ENCODE measurements around the gene MTUS2. TPM values are rescaled to one million over a fixed set of nuclear protein-coding genes. Genes with fewer than 3 reads are reported as not detected.

The MTUS2 gene
- total and polyA plus RNA-seq, 9 of the 15 experiments (the other 6 are each of a cell fraction or from before 2014, with no cell fraction given): 0.01 to 0.28 (median 0.06) TPM; not detected in 1

DNA sequence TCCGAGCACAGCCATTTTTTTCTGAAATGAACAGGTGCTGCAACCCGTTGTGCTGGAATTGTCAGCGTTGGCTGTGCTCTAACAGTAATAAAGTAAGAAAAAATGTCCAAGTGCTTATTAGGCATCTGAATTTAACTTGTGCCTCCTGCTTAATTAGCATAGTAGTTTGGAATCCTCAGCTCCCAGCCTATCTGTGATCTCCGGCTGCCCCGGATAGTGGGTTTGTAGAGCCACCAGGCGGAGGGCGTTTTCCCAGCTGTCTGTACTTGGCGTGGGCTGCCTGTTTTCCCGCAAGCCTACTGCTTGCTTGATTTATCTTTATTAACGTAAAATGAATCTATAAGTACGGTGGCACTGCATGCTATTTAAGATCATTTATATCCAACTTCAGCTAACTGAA, 137.9 kb downstream of the MTUS2 start (continued):
- TF ChIP-seq, protein P1, sequence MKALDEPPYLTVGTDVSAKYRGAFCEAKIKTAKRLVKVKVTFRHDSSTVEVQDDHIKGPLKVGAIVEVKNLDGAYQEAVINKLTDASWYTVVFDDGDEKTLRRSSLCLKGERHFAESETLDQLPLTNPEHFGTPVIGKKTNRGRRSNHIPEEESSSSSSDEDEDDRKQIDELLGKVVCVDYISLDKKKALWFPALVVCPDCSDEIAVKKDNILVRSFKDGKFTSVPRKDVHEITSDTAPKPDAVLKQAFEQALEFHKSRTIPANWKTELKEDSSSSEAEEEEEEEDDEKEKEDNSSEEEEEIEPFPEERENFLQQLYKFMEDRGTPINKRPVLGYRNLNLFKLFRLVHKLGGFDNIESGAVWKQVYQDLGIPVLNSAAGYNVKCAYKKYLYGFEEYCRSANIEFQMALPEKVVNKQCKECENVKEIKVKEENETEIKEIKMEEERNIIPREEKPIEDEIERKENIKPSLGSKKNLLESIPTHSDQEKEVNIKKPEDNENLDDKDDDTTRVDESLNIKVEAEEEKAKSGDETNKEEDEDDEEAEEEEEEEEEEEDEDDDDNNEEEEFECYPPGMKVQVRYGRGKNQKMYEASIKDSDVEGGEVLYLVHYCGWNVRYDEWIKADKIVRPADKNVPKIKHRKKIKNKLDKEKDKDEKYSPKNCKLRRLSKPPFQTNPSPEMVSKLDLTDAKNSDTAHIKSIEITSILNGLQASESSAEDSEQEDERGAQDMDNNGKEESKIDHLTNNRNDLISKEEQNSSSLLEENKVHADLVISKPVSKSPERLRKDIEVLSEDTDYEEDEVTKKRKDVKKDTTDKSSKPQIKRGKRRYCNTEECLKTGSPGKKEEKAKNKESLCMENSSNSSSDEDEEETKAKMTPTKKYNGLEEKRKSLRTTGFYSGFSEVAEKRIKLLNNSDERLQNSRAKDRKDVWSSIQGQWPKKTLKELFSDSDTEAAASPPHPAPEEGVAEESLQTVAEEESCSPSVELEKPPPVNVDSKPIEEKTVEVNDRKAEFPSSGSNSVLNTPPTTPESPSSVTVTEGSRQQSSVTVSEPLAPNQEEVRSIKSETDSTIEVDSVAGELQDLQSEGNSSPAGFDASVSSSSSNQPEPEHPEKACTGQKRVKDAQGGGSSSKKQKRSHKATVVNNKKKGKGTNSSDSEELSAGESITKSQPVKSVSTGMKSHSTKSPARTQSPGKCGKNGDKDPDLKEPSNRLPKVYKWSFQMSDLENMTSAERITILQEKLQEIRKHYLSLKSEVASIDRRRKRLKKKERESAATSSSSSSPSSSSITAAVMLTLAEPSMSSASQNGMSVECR (CRISPR knock-in tag; IDR thresholded peaks at IDR 0.05): no peak
- TF ChIP-seq SMARCB1 (IDR thresholded peaks at IDR 0.05; ENCODE audit: insufficient read length, low read depth): no peak

GRCh38 chr13:28958441-28958840, 138.3 kb downstream of the MTUS2 start:
- Histone ChIP-seq H2AFZ (ENCODE audit: low read depth, low read length) (no peak overlapping the region), H3K27me3 (ENCODE audit: control insufficient read depth in 2 of 2, insufficient read depth in 2 of 2, low read length in 2 of 2) (no peaks in the 10 kb centered on the region), H4K20me1 (replicated peaks; ENCODE audit: control insufficient read depth, insufficient read depth, low read length) (no peaks in the 10 kb centered on the region), H3K27ac (ENCODE audit: extremely low read depth, low read depth, low read length) (no peak overlapping the region), H3K4me1 (replicated peaks in 1 of 2; ENCODE audit: control insufficient read depth in 2 of 2, insufficient read depth in 2 of 2, low read length in 2 of 2) (no peaks in the 10 kb centered on the region), H3K36me3 (ENCODE audit: control insufficient read depth, insufficient read depth, low read length) (no peaks in the 10 kb centered on the region), H3K9ac (ENCODE audit: insufficient read depth in 1 of 2, low read depth in 2 of 2, low read length in 2 of 2) (no peak overlapping the region), H3K79me2 (ENCODE audit: control insufficient read depth, insufficient read depth, low read length) (no peaks in the 10 kb centered on the region), H3K4me3 (no peak overlapping the region), H3K9me1 (ENCODE audit: control insufficient read depth, insufficient read depth, low read length) (no peaks in the 10 kb centered on the region), H3K4me2 (ENCODE audit: insufficient read depth, low read length) (no peak overlapping the region), H3K9me3 (replicated peaks; ENCODE audit: control insufficient read depth, insufficient read depth, low read depth, low read length) (no peaks in the 10 kb centered on the region)
- intact Hi-C loops (cut with micrococcal nuclease) (no loop called here), in situ Hi-C loops (cut with MboI) (no loop called here)
- DNase-seq (ENCODE audit: extremely low read depth in 1 of 4, low spot score in 3 of 4) (no peak), FAIRE-seq (no peak), ATAC-seq (no peak)
- ChIA-PET CTCF (ENCODE audit: low intra/inter-chr PET ratio) (no interaction called here), POLR2A (interaction anchor here (1.3 kb wide), 1 partner anchor 13 kb away, joined by 3 read pairs; no protein-coding TSS in a partner anchor)
- WGBS (ENCODE audit: insufficient coverage, low coverage, missing lambda C conversion rate): 3% methylated on average over 3 of the region's 3 CpGs
- BruUV-seq (replicated peaks): no TSS peak
- TF ChIP-seq, protein P2, sequence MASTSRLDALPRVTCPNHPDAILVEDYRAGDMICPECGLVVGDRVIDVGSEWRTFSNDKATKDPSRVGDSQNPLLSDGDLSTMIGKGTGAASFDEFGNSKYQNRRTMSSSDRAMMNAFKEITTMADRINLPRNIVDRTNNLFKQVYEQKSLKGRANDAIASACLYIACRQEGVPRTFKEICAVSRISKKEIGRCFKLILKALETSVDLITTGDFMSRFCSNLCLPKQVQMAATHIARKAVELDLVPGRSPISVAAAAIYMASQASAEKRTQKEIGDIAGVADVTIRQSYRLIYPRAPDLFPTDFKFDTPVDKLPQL (IDR thresholded peaks at IDR 0.05; ENCODE audit: extremely low read depth, insufficient read length): no peak
- TF ChIP-seq ZBTB8A (IDR thresholded peaks at IDR 0.05; ENCODE audit: partially characterized antibody): no peak
- no peak for TF ChIP-seq ZNF354B (CRISPR knock-in tag; IDR thresholded peaks at IDR 0.05)
- TF ChIP-seq PREB (CRISPR knock-in tag; IDR thresholded peaks at IDR 0.05): no peak
- no peak for TF ChIP-seq GABPA (tag; conservative IDR thresholded peaks at IDR 0.05; ENCODE audit: low read depth)
- no peak for TF ChIP-seq FOXK1 (CRISPR knock-in tag; IDR thresholded peaks at IDR 0.05; ENCODE audit: borderline replicate concordance)
- TF ChIP-seq POLR2AphosphoS5 (IDR thresholded peaks at IDR 0.05; ENCODE audit: control insufficient read depth, insufficient read depth, low read depth, low read length): no peak
- no peak for TF ChIP-seq NEUROD1 (IDR thresholded peaks at IDR 0.05; ENCODE audit: borderline replicate concordance, low read depth, low read length, partially characterized antibody)
- TF ChIP-seq, protein P3, sequence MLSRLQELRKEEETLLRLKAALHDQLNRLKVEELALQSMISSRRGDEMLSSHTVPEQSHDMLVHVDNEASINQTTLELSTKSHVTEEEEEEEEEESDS (CRISPR knock-in tag; IDR thresholded peaks at IDR 0.05): no peak
- TF ChIP-seq NFIX (CRISPR knock-in tag; IDR thresholded peaks at IDR 0.05; ENCODE audit: low read depth): no peak
- TF ChIP-seq BHLHE40 (IDR thresholded peaks at IDR 0.05; ENCODE audit: low read length): no peak

Measured in K562 (cell line).